ENCODE measurements around the gene SPDL1. TPM values are rescaled to one million over a fixed set of nuclear protein-coding genes. Genes with fewer than 3 reads are reported as not detected.

Gene SPDL1
- total and polyA plus RNA-seq, 2 donors from 2014 or later = 3.2 to 6.8 TPM

DNA sequence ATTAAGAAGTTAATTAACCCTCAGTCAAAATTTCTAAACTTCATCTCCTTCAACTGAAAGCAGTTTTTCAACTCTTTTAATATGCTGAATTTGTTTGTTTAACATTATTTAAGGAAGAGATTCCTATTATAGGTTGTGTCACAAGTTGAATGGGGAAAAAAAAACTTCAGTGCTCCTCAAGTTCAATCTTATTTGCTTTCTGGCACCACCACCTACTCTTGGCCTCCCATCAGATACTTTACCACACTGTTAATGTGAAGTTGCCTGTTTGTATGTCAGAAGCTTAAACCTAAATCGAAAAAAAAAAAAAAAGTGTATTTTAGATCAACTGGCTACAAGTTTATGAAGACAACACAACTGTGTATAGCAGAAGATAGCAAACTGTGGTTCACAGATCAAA lies 49.4 kb downstream of the SPDL1 start:
- no peak overlapping the region for H3K27ac ChIP-seq (ENCODE audit: low read depth in 2 of 2, low read length in 2 of 2)
- intact Hi-C loops (cut with DNase I) = no loop called here
- TF ChIP-seq, protein P1, sequence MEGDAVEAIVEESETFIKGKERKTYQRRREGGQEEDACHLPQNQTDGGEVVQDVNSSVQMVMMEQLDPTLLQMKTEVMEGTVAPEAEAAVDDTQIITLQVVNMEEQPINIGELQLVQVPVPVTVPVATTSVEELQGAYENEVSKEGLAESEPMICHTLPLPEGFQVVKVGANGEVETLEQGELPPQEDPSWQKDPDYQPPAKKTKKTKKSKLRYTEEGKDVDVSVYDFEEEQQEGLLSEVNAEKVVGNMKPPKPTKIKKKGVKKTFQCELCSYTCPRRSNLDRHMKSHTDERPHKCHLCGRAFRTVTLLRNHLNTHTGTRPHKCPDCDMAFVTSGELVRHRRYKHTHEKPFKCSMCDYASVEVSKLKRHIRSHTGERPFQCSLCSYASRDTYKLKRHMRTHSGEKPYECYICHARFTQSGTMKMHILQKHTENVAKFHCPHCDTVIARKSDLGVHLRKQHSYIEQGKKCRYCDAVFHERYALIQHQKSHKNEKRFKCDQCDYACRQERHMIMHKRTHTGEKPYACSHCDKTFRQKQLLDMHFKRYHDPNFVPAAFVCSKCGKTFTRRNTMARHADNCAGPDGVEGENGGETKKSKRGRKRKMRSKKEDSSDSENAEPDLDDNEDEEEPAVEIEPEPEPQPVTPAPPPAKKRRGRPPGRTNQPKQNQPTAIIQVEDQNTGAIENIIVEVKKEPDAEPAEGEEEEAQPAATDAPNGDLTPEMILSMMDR (IDR thresholded peaks at IDR 0.05; ENCODE audit: borderline replicate concordance, extremely low read depth, insufficient read depth) = no peak
- peaks cover 4% of the 10 kb centered on the region for H3K27me3 ChIP-seq (ENCODE audit: control insufficient read depth, insufficient read depth, low read length)
- H3K4me3 ChIP-seq (ENCODE audit: low read length in 3 of 3) = no peak overlapping the region
- H3K36me3 ChIP-seq (ENCODE audit: control insufficient read depth in 2 of 3, insufficient read depth in 3 of 3, low read length in 3 of 3) = no peaks in the 10 kb centered on the region
- H3K9me3 ChIP-seq (ENCODE audit: control insufficient read depth in 2 of 3, insufficient read depth in 1 of 3, low read length in 3 of 3) = no peaks in the 10 kb centered on the region
- DNase-seq (no peak), FAIRE-seq (no peak)
- no peaks in the 10 kb centered on the region for H3K4me1 ChIP-seq (ENCODE audit: control insufficient read depth in 2 of 3, insufficient read depth in 2 of 3, low read depth in 1 of 3, low read length in 3 of 3)
- H3K9ac ChIP-seq (ENCODE audit: low read length in 3 of 3) = no peak overlapping the region

DNA sequence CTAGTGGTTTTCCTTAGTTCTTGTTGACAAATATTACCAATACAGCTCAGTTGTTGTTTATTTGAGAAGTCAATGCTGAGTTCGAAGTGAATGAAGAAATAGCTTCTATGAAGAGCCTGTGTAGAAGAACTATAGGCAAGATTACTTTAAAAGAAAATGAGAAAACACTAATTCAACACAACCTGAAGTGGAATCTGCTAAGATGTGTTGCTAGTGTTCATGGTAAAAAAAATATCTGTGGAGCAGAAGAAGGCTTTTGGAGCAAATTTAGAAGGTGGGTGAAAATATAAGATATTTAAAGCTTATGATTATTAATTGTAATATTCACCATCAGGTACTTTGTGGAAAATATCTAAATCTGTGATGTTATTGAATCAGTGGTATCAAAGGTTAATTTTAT lies 51.0 kb downstream of the SPDL1 start:
- Histone ChIP-seq H3K36me3 (ENCODE audit: control insufficient read depth in 2 of 3, insufficient read depth in 3 of 3, low read length in 3 of 3) (no peaks in the 10 kb centered on the region), H3K4me3 (ENCODE audit: low read length in 3 of 3) (no peak overlapping the region), H3K9me3 (ENCODE audit: control insufficient read depth in 2 of 3, insufficient read depth in 1 of 3, low read length in 3 of 3) (peaks cover 0 to 5% (median 2%) of the 10 kb centered on the region in 3 donors), H3K9ac (ENCODE audit: low read length in 3 of 3) (no peak overlapping the region), H3K27me3 (ENCODE audit: control insufficient read depth, insufficient read depth, low read length) (peaks cover 4% of the 10 kb centered on the region), H3K4me1 (ENCODE audit: control insufficient read depth in 2 of 3, insufficient read depth in 2 of 3, low read depth in 1 of 3, low read length in 3 of 3) (no peaks in the 10 kb centered on the region), H3K27ac (ENCODE audit: low read depth in 2 of 2, low read length in 2 of 2) (no peak overlapping the region)
- TF ChIP-seq, protein P1 (IDR thresholded peaks at IDR 0.05; ENCODE audit: borderline replicate concordance, extremely low read depth, insufficient read depth) = no peak
- FAIRE-seq = no peak
- intact Hi-C loops (cut with DNase I) = no loop called here
- no peak for DNase-seq

DNA sequence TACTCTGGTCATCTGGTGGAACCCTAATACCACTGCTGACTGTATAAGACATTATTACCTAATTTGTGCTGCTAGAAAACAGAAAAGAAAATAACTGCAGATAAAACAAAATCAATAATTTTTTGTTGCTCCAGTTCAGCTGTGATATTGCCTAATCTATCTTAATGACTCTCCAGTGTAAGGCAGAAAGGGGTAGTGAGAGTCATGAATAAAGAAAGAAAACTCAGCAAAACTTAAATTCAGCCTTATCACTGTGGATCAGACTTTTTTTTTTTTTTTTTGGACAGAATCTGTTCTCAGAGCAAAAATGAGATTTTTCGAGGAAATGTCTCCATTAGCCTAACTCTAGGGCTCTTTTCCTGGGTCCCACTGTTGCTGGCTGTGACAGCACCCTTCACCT lies 52.4 kb downstream of the SPDL1 start:
- DNase-seq (no peak), FAIRE-seq (no peak)
- Histone ChIP-seq H3K4me3 (ENCODE audit: low read length in 3 of 3) (no peak overlapping the region), H3K27me3 (ENCODE audit: control insufficient read depth, insufficient read depth, low read length) (peaks cover 4% of the 10 kb centered on the region), H3K36me3 (ENCODE audit: control insufficient read depth in 2 of 3, insufficient read depth in 3 of 3, low read length in 3 of 3) (no peaks in the 10 kb centered on the region), H3K4me1 (ENCODE audit: control insufficient read depth in 2 of 3, insufficient read depth in 2 of 3, low read depth in 1 of 3, low read length in 3 of 3) (no peaks in the 10 kb centered on the region), H3K9ac (ENCODE audit: low read length in 3 of 3) (no peak overlapping the region), H3K9me3 (ENCODE audit: control insufficient read depth in 2 of 3, insufficient read depth in 1 of 3, low read length in 3 of 3) (peaks cover 0 to 7% (median 2%) of the 10 kb centered on the region in 3 donors), H3K27ac (ENCODE audit: low read depth in 2 of 2, low read length in 2 of 2) (no peak overlapping the region)
- intact Hi-C loops (cut with DNase I) = no loop called here
- TF ChIP-seq, protein P1 (IDR thresholded peaks at IDR 0.05; ENCODE audit: borderline replicate concordance, extremely low read depth, insufficient read depth) = no peak

GRCh38 chr5:169636477-169637084 lies 53.0 kb downstream of the SPDL1 start:
- intact Hi-C loops (cut with DNase I) = no loop called here
- Histone ChIP-seq H3K4me3 (ENCODE audit: low read length in 3 of 3) (no peak overlapping the region), H3K9ac (ENCODE audit: low read length in 3 of 3) (no peak overlapping the region), H3K27ac (ENCODE audit: low read depth in 2 of 2, low read length in 2 of 2) (no peak overlapping the region), H3K4me1 (ENCODE audit: control insufficient read depth in 2 of 3, insufficient read depth in 2 of 3, low read depth in 1 of 3, low read length in 3 of 3) (no peaks in the 10 kb centered on the region), H3K36me3 (ENCODE audit: control insufficient read depth in 2 of 3, insufficient read depth in 3 of 3, low read length in 3 of 3) (no peaks in the 10 kb centered on the region), H3K9me3 (ENCODE audit: control insufficient read depth in 2 of 3, insufficient read depth in 1 of 3, low read length in 3 of 3) (peaks cover 0 to 7% (median 2%) of the 10 kb centered on the region in 3 donors), H3K27me3 (ENCODE audit: control insufficient read depth, insufficient read depth, low read length) (peaks cover 4% of the 10 kb centered on the region)
- TF ChIP-seq, protein P1 (IDR thresholded peaks at IDR 0.05; ENCODE audit: borderline replicate concordance, extremely low read depth, insufficient read depth) = no peak
- DNase-seq = no peak
- FAIRE-seq = no peak
